HEK293T (cell line): ENCODE measurements around the gene RTP3.

Experiments used
- ARNT ChIP-seq: fragments of 450-650 bp; IDR thresholded peaks from 2 replicates; pipeline ENCODE4 v1.6.1; 2017; ENCODE audit warnings: mild to moderate bottlenecking
- BHLHE40 ChIP-seq: fragments of 450-650 bp; IDR thresholded peaks from 2 replicates; pipeline ENCODE4 v1.6.1; 2016; ENCODE audit warnings: mild to moderate bottlenecking, moderate library complexity, borderline replicate concordance
- CTBP1 ChIP-seq: fragments of 450-650 bp; IDR thresholded peaks from 2 replicates; pipeline ENCODE4 v1.6.1; 2016; ENCODE audit warnings: borderline replicate concordance
- FOXA1 ChIP-seq: fragments of 450-650 bp; IDR thresholded peaks from 2 replicates; pipeline ENCODE4 v1.6.1; 2016; ENCODE audit warnings: mild to moderate bottlenecking
- FOXM1 ChIP-seq: fragments of 450-650 bp; IDR thresholded peaks from 2 replicates; pipeline ENCODE4 v1.6.1; 2017; ENCODE audit warnings: mild to moderate bottlenecking, borderline replicate concordance
- HDGF ChIP-seq: fragments of 450-650 bp; IDR thresholded peaks from 2 replicates; pipeline ENCODE4 v1.6.1; 2017; ENCODE audit warnings: antibody characterized with exemption, borderline replicate concordance
- PKNOX1 ChIP-seq: fragments of 450-650 bp; IDR thresholded peaks from 2 replicates; pipeline ENCODE4 v1.6.1; 2016
- SUZ12 ChIP-seq: fragments of 450-650 bp; IDR thresholded peaks from 2 replicates; pipeline ENCODE4 v1.6.1; 2016; ENCODE audit warnings: mild to moderate bottlenecking

- no peak for TF ChIP-seq PKNOX1
- TF ChIP-seq CTBP1, result no peak
- no peak for TF ChIP-seq FOXM1
- no peak for TF ChIP-seq SUZ12
- TF ChIP-seq HDGF, result no peak
- no peak for TF ChIP-seq ARNT
- TF ChIP-seq FOXA1, result no peak
- TF ChIP-seq BHLHE40, result no peak
Observed at GRCh38 chr3:46533091-46533490, 35.3 kb downstream of the RTP3 start.
